ENCODE results near the gene STIM2.

- TF ChIP-seq CTCF (IDR thresholded peaks at IDR 0.05 in 4 of 5, conservative IDR thresholded peaks at IDR 0.05 in 1 of 5): no peak
- TF ChIP-seq POLR2A (IDR thresholded peaks at IDR 0.05): no peak
Measured at GRCh38 chr4:26912069-26912468, 51.4 kb downstream of the STIM2 start.

All from gastrocnemius medialis (tissue), 4 donors.